Progenitor cell of endocrine pancreas (in vitro differentiated cells): ENCODE data around the gene RETREG1. TPM values are rescaled to one million over a fixed set of nuclear protein-coding genes. Genes with fewer than 3 reads are reported as not detected.

Source experiments
- DNase-seq: peaks from one replicate; pipeline ENCODE4 v3.0.0; 2021; ENCODE audit warnings: low spot score; ENCODE audit not compliant: unreplicated experiment
- H3K27ac Mint-ChIP-seq: 2 replicates; pipeline ENCODE4 v1.8.0; 2021; ENCODE audit warnings: mild to moderate bottlenecking, moderate library complexity, mixed read lengths
- H3K27me3 Mint-ChIP-seq: 2 replicates; pipeline ENCODE4 v1.8.0; 2021; ENCODE audit warnings: mixed read lengths
- H3K36me3 Mint-ChIP-seq: 2 replicates; pipeline ENCODE4 v1.8.0; 2022; ENCODE audit warnings: mixed read lengths; ENCODE audit not compliant: insufficient read depth
- H3K4me1 Mint-ChIP-seq: 2 replicates; pipeline ENCODE4 v1.8.0; 2021; ENCODE audit warnings: low read depth, mixed read lengths
- H3K4me3 Mint-ChIP-seq: 2 replicates; pipeline ENCODE4 v1.8.0; 2021; ENCODE audit warnings: low read depth, mild to moderate bottlenecking, moderate library complexity, mixed read lengths
- H3K9me3 Mint-ChIP-seq: 2 replicates; pipeline ENCODE4 v1.8.0; 2021; ENCODE audit warnings: low read depth, mixed read lengths
- CTCF ChIP-seq: fragments of 200-600 bp; sonication (generic); IDR thresholded peaks from one replicate; pipeline ENCODE4 v1.5.0; 2021; ENCODE audit warnings: antibody characterized with exemption, mild to moderate bottlenecking; ENCODE audit not compliant: unreplicated experiment
- total RNA-seq: library from RNA; stranded (reverse); gene quantifications from 2 replicates; pipeline ENCODE4 v1.2.1, GENCODE V29; 2021

RETREG1 gene
- total RNA-seq, 1 donor from 2014 or later, result 8.0 TPM

GRCh38 chr5:16596581-16596940, 20.2 kb downstream of the RETREG1 start:
- no peak for TF ChIP-seq CTCF
- Mint-ChIP-seq H3K4me3 (no peak overlapping the region), H3K4me1 (peaks cover 17% of the 10 kb centered on the region), H3K27ac (no peak overlapping the region), H3K9me3 (no peaks in the 10 kb centered on the region), H3K36me3 (peaks cover 4% of the 10 kb centered on the region), H3K27me3 (peaks cover 13% of the 10 kb centered on the region)
- DNase-seq, result no peak

- H3K36me3 Mint-ChIP-seq, result peaks cover 4% of the 10 kb centered on the region
- no peak overlapping the region for H3K4me3 Mint-ChIP-seq
- peaks cover 23% of the 10 kb centered on the region for H3K4me1 Mint-ChIP-seq
- DNase-seq, result no peak
- H3K27ac Mint-ChIP-seq, result no peak overlapping the region
- no peak for TF ChIP-seq CTCF
- no peaks in the 10 kb centered on the region for H3K9me3 Mint-ChIP-seq
- H3K27me3 Mint-ChIP-seq, result peaks cover 13% of the 10 kb centered on the region
Measured at GRCh38 chr5:16595881-16596580, 20.8 kb downstream of the RETREG1 start.

- no peak for DNase-seq
- peaks cover 1% of the 10 kb centered on the region for H3K36me3 Mint-ChIP-seq
- no peaks in the 10 kb centered on the region for H3K9me3 Mint-ChIP-seq
- peaks cover 6% of the 10 kb centered on the region for H3K27me3 Mint-ChIP-seq
- H3K27ac Mint-ChIP-seq, result no peak overlapping the region
- no peak for TF ChIP-seq CTCF
- no peak overlapping the region for H3K4me3 Mint-ChIP-seq
- peaks cover 28% of the 10 kb centered on the region for H3K4me1 Mint-ChIP-seq
Measured at GRCh38 chr5:16593628-16594027, 23.2 kb downstream of the RETREG1 start.

- no peak for DNase-seq
- H3K4me3 Mint-ChIP-seq, result no peak overlapping the region
- peaks cover 34% of the 10 kb centered on the region for H3K4me1 Mint-ChIP-seq
- no peaks in the 10 kb centered on the region for H3K36me3 Mint-ChIP-seq
- H3K27me3 Mint-ChIP-seq, result no peaks in the 10 kb centered on the region
- no peak overlapping the region for H3K27ac Mint-ChIP-seq
- H3K9me3 Mint-ChIP-seq, result no peaks in the 10 kb centered on the region
- no peak for TF ChIP-seq CTCF
Measured at GRCh38 chr5:16593013-16593412, 23.8 kb downstream of the RETREG1 start.

GRCh38 chr5:16592255-16592654, 24.5 kb downstream of the RETREG1 start:
- Mint-ChIP-seq H3K36me3 (no peaks in the 10 kb centered on the region), H3K9me3 (no peaks in the 10 kb centered on the region), H3K27ac (no peak overlapping the region)

More at GRCh38 chr5:16592255-16592654, 24.5 kb downstream of the RETREG1 start:
- Mint-ChIP-seq H3K27me3 (no peaks in the 10 kb centered on the region), H3K4me1 (peaks cover 34% of the 10 kb centered on the region), H3K4me3 (no peak overlapping the region)
- no peak for DNase-seq
- no peak for TF ChIP-seq CTCF
